Endodermal cell (in vitro differentiated cells): ENCODE data around the gene MED14. TPM values are rescaled to one million over a fixed set of nuclear protein-coding genes. Genes with fewer than 3 reads are reported as not detected.

ENCODE experiments used
- DNase-seq: peaks from one replicate; pipeline ENCODE4 v3.0.0-alpha.2; 2017
- H3K27ac ChIP-seq: 2 replicates; pipeline ENCODE4 v1.5.1; 2013; ENCODE audit warnings: mild to moderate bottlenecking, low read depth, low read length, moderate library complexity
- H3K27me3 ChIP-seq: 2 replicates; pipeline ENCODE4 v1.6.1; 2013; ENCODE audit warnings: mild to moderate bottlenecking, low read length, moderate library complexity; ENCODE audit not compliant: insufficient read depth, control insufficient read depth, poor library complexity, severe bottlenecking
- H3K36me3 ChIP-seq: 2 replicates; pipeline ENCODE4 v1.7.0; 2013; ENCODE audit warnings: mild to moderate bottlenecking, low read length, moderate library complexity; ENCODE audit not compliant: control insufficient read depth, insufficient read depth
- H3K4me1 ChIP-seq: one replicate; pipeline ENCODE4 v1.7.0; 2013; ENCODE audit warnings: low read length; ENCODE audit not compliant: control insufficient read depth, insufficient read depth
- H3K4me3 ChIP-seq: 2 replicates; pipeline ENCODE4 v1.5.1; 2013; ENCODE audit warnings: mild to moderate bottlenecking, low read length, moderate library complexity
- H3K9ac ChIP-seq: 2 replicates; pipeline ENCODE4 v1.6.1; 2013; ENCODE audit warnings: mild to moderate bottlenecking, low read length, moderate library complexity; ENCODE audit not compliant: poor library complexity, severe bottlenecking; ENCODE audit errors: extremely low read depth
- H3K9me3 ChIP-seq: 2 replicates; pipeline ENCODE4 v1.6.1; 2013; ENCODE audit warnings: mild to moderate bottlenecking, low read length, moderate library complexity; ENCODE audit not compliant: control insufficient read depth
- H3K27ac Mint-ChIP-seq: 2 replicates; pipeline ENCODE4 v1.8.0; 2020; ENCODE audit warnings: mixed read lengths
- H3K27me3 Mint-ChIP-seq: 2 replicates; pipeline ENCODE4 v1.8.0; 2021; ENCODE audit warnings: mild to moderate bottlenecking, mixed read lengths; ENCODE audit not compliant: insufficient read depth
- H3K36me3 Mint-ChIP-seq: 2 replicates; pipeline ENCODE4 v1.8.0; 2020; ENCODE audit warnings: low read depth, mixed read lengths
- H3K4me1 Mint-ChIP-seq: 2 replicates; pipeline ENCODE4 v1.8.0; 2020; ENCODE audit warnings: mixed read lengths
- H3K4me3 Mint-ChIP-seq: 2 replicates; pipeline ENCODE4 v1.8.0; 2020; ENCODE audit warnings: mild to moderate bottlenecking, moderate library complexity, mixed read lengths
- H3K9me3 Mint-ChIP-seq: 2 replicates; pipeline ENCODE4 v1.8.0; 2020; ENCODE audit warnings: mild to moderate bottlenecking, mixed read lengths
- CTCF ChIP-seq: fragments of 200-600 bp; sonication (generic); conservative IDR thresholded peaks from 2 replicates; pipeline ENCODE4 v1.5.0; 2021; ENCODE audit warnings: antibody characterized with exemption, mild to moderate bottlenecking
- WGBS, 2 experiments: methylation state at CpG; one replicate each; pipeline versions ENCODE4 v1.1.5 to v1.1.7; 2013; ENCODE audit warnings: missing lambda C conversion rate in 2 of 2, mixed read lengths in 1 of 2; ENCODE audit not compliant: insufficient coverage in 1 of 2, insufficient read length in 1 of 2; 5-methylcytosine and 5-hydroxymethylcytosine counted together
- total RNA-seq, 2 donors: library from RNA; stranded (reverse); fragmentation: NEBNext Ultra II Directional in 1 of 2; extraction: Animal tissue kit (Norgen Biotek cat#: 25700) in 1 of 2; gene quantifications; 2 replicates in 1 of 2; 3 replicates in 1 of 2; pipeline ENCODE4 v1.2.1, GENCODE V29; 2021

Gene MED14
- total RNA-seq, 2 donors from 2014 or later: 50.4 to 53.4 TPM

DNA sequence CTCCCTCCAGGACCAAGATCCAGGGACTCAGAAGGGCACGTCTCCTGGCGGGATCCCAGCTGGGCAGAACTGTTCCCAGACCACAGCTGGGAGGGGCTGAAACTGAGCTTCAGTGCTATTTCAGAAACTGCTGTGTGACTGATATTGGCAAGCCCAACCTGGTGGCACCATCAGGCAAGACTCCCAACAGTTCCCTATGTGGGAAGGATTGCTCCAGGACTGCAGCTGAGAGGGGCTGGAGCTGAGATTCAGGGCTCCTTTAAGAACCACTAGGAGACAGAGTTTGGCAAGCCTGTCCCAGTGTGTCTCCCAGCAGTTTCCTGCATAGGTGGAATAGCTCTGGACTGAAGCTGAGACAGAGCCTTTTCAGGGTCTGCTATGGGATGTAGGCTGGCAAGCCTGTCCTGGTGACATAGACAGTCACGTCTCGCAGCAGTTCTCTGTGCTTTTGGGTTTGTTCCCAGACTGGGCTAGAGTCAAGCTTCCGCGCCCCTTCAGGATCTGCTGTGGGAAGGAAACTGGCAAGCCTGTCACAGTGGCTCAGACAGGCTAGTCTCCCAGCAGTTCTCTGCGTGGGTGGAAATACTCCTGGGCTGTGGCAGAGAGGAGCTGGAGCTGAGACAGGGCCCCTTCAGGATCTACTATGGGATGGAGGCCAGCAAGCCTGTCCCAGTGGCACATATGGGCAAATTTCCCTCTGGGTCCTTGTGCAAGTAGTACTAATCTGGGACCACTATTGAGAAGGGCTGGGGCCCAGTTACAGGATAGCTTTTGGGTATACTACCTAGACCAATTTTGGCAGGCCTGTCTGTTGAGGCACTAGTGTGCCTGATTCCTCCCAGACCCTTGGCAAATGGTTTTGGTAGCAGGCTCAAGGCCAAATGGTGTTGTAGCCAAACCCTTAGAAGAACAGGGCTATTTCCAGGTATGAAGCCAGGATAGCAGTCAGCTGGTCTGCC is 20.2 kb upstream of the MED14 start:
- 94 to 96% methylated on average over 3 to 7 of the region's 7 CpGs for WGBS, 2 experiments
- Mint-ChIP-seq H3K27ac (no peak overlapping the region), H3K4me3 (no peak overlapping the region), H3K4me1 (no peaks in the 10 kb centered on the region), H3K36me3 (no peaks in the 10 kb centered on the region), H3K9me3 (peaks cover 35% of the 10 kb centered on the region), H3K27me3 (no peaks in the 10 kb centered on the region)
- Histone ChIP-seq H3K4me1 (no peaks in the 10 kb centered on the region), H3K27me3 (no peaks in the 10 kb centered on the region), H3K9me3 (peaks cover 7% of the 10 kb centered on the region), H3K36me3 (no peaks in the 10 kb centered on the region), H3K4me3 (no peak overlapping the region), H3K27ac (no peak overlapping the region), H3K9ac (no peak overlapping the region)
- peak; percentile 63 for DNase-seq
- TF ChIP-seq CTCF: no peak

DNA sequence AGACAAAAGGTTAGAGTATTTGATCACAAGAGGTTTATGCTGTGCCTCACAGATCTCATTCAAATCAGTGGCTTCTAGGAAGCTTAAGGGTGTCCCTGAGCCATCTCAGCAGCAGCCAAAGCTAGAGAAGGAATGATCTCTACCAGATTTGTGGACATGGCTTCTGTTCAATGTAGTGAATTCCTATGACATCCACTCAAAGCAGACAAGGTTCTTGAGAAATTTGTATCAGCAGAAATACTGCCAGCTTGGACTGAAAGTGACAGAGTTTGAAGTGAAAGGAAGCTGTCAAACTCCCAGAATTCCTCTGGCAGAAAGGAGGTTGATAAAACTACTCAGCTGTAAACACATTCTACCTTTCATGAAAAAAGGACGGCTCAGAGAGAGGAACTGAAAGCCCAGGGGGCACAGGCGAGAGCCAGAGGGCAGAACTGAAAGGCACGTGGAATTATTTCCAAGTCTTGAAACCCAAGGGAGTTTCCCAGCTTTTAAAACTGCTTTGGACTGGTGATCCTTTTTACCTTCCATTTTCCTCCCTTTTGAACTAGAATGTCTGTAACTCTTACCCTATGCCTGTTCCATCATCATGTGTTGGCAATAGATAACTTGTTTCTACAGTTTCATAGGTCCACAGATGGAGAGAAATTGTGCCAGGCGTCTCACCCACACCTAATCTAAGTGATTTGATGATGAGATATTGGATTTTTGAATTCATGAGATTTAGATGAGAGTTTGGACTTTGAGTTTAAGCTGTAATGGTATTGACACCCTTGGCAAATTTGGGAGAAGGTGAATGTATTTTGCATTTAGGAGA is 14.5 kb upstream of the MED14 start:
- H3K36me3 Mint-ChIP-seq: no peaks in the 10 kb centered on the region
- H3K4me3 Mint-ChIP-seq: no peak overlapping the region
- Histone ChIP-seq H3K27ac (no peak overlapping the region), H3K4me1 (no peaks in the 10 kb centered on the region), H3K27me3 (no peaks in the 10 kb centered on the region), H3K9ac (no peak overlapping the region), H3K9me3 (peaks cover 7% of the 10 kb centered on the region), H3K4me3 (no peak overlapping the region), H3K36me3 (no peaks in the 10 kb centered on the region)
- 70 to 79% methylated on average over 2 to 4 of the region's 4 CpGs for WGBS, 2 experiments
- no peak for TF ChIP-seq CTCF
- no peaks in the 10 kb centered on the region for H3K27me3 Mint-ChIP-seq
- no peak for DNase-seq
- H3K9me3 Mint-ChIP-seq: peaks cover 38% of the 10 kb centered on the region
- H3K4me1 Mint-ChIP-seq: no peaks in the 10 kb centered on the region
- no peak overlapping the region for H3K27ac Mint-ChIP-seq

DNA sequence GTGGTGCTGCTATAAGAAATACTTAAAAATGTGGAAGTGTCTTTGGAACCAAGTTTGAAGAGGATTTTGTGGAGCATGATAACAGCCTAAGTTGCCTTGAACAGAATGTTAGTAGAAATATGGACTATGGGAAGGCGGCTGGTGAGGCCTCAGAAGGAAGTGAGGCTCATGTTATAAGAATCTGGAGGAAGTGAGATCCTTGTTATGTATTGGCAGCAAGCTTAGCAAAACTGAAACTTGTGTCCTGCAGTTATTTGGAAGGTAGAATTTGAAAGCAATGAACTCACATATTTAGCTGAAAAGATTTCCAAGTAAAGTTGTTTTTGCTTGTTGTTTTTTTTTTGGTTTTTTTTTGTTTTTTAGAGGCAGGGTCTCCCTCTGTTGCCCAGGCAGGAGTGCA is 13.6 kb upstream of the MED14 start:
- Mint-ChIP-seq H3K4me1 (no peaks in the 10 kb centered on the region), H3K4me3 (no peak overlapping the region), H3K36me3 (no peaks in the 10 kb centered on the region), H3K27ac (no peak overlapping the region), H3K27me3 (no peaks in the 10 kb centered on the region), H3K9me3 (peaks cover 36% of the 10 kb centered on the region)
- DNase-seq: no peak
- H3K27ac ChIP-seq: no peak overlapping the region
- H3K4me3 ChIP-seq: no peak overlapping the region
- peaks cover 7% of the 10 kb centered on the region for H3K9me3 ChIP-seq
- no peaks in the 10 kb centered on the region for H3K4me1 ChIP-seq
- no peak overlapping the region for H3K9ac ChIP-seq
- 94 to 100% methylated on average over 1 of the region's 1 CpG for WGBS, 2 experiments
- no peaks in the 10 kb centered on the region for H3K36me3 ChIP-seq
- no peak for TF ChIP-seq CTCF
- H3K27me3 ChIP-seq: no peaks in the 10 kb centered on the region
